ENCODE measurements around the gene CRB3. TPM values are rescaled to one million over a fixed set of nuclear protein-coding genes. Genes with fewer than 3 reads are reported as not detected.

Gene CRB3
- polyA plus RNA-seq, 3 donors, result not detected

DNA sequence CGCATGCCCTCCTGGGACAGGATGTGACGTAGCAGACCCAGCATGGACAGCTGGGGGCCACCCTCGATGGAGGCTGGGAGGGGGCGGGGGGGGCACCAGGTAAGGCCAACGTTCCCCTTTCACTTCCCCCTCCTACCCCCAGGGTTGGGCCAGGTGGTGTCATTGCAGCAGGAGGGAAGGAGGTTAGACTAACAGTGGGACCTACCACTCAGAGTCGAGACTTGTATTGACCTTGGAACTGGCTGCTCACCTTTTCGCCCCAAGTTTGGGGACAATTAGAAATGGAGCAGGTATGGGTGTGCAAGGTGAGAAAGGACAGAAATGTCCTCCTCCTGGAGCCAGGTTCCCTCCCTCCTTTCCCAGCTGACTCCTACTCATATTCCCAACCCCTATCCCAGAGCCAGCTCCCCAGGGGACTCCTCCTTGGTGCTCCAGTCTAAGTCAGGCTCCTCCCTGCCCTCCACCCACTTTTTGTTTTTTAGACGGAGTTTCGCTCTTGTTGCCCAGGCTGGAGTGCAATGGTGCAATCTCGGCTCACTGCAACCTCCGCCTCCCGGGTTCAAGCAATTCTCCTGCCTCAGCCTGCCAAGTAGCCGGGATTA is 21.9 kb upstream of the CRB3 start:
- Histone ChIP-seq H4K20me1 (ENCODE audit: insufficient read depth, low read length) (no peaks in the 10 kb centered on the region), H3K36me3 (replicated peaks in 1 of 2; ENCODE audit: control insufficient read depth in 1 of 2, insufficient read depth in 2 of 2, low read length in 2 of 2) (no peaks in the 10 kb centered on the region), H2AFZ (ENCODE audit: insufficient read depth, low read depth, low read length, poor library complexity, severe bottlenecking) (no peak overlapping the region), H3K4me3 (replicated peaks in 1 of 3; ENCODE audit: low read depth in 2 of 3, low read length in 3 of 3) (no peak overlapping the region), H3K79me2 (ENCODE audit: insufficient read depth, low read length) (no peaks in the 10 kb centered on the region), H3K27ac (ENCODE audit: low read depth in 1 of 2, low read length in 2 of 2) (no peak overlapping the region), H3K9ac (ENCODE audit: insufficient read depth, low read length, poor library complexity, severe bottlenecking) (no peak overlapping the region), H3K4me2 (replicated peaks; ENCODE audit: extremely low read depth, low read length, poor library complexity, severe bottlenecking) (no peak overlapping the region), H3K4me1 (ENCODE audit: control insufficient read depth in 1 of 2, insufficient read depth in 2 of 2, low read length in 2 of 2) (no peaks in the 10 kb centered on the region), H3K9me3 (replicated peaks in 1 of 2; ENCODE audit: control insufficient read depth in 1 of 2, insufficient read depth in 1 of 2, low read length in 2 of 2) (no peaks in the 10 kb centered on the region), H3K27me3 (ENCODE audit: control insufficient read depth in 2 of 2, insufficient read depth in 2 of 2, low read length in 2 of 2) (no peaks in the 10 kb centered on the region)
- 97% methylated on average over 5 of the region's 13 CpGs for WGBS (ENCODE audit: insufficient coverage)
- no peak for DNase-seq
- no peak overlapping the region for H3K4me3 Mint-ChIP-seq
- H3K9me3 Mint-ChIP-seq, result peaks cover 0 to 10% (median 3%) of the 10 kb centered on the region in 7 donors
- no peak overlapping the region for H3K27ac Mint-ChIP-seq
- H3K27me3 Mint-ChIP-seq (ENCODE audit: low read depth in 3 of 3), result peaks cover 2 to 6% (median 4%) of the 10 kb centered on the region in 3 donors
- intact Hi-C loops (cut with micrococcal nuclease), result no loop called here
- TF ChIP-seq, protein P1, sequence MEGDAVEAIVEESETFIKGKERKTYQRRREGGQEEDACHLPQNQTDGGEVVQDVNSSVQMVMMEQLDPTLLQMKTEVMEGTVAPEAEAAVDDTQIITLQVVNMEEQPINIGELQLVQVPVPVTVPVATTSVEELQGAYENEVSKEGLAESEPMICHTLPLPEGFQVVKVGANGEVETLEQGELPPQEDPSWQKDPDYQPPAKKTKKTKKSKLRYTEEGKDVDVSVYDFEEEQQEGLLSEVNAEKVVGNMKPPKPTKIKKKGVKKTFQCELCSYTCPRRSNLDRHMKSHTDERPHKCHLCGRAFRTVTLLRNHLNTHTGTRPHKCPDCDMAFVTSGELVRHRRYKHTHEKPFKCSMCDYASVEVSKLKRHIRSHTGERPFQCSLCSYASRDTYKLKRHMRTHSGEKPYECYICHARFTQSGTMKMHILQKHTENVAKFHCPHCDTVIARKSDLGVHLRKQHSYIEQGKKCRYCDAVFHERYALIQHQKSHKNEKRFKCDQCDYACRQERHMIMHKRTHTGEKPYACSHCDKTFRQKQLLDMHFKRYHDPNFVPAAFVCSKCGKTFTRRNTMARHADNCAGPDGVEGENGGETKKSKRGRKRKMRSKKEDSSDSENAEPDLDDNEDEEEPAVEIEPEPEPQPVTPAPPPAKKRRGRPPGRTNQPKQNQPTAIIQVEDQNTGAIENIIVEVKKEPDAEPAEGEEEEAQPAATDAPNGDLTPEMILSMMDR (IDR thresholded peaks at IDR 0.05), result no peak
- no peaks in the 10 kb centered on the region for H3K4me1 Mint-ChIP-seq
- no peaks in the 10 kb centered on the region for H3K36me3 Mint-ChIP-seq

DNA sequence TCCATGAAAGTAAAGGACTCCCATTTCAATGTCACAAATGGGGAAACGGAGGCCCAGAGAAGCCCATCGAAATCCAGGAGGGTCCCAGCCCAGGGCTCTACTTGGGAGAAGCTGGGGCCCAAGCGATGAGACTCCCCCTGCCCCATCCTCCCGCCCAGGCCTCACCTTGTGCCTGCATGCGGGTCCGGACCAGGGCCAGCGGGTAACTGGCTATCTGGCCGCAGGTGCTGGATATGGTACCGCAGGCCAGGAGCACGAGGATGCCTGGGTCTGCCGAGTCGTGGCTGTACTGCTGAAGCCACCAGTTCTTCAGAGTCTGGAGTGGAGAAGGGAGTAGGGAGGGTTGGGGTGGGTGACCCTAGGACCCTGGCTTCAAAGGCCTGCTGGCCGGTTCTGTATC is 20.1 kb upstream of the CRB3 start:
- Mint-ChIP-seq H3K27ac (no peak overlapping the region), H3K27me3 (ENCODE audit: low read depth in 3 of 3) (peaks cover 3 to 5% (median 4%) of the 10 kb centered on the region in 3 donors), H3K9me3 (peaks cover 0 to 10% (median 3%) of the 10 kb centered on the region in 7 donors), H3K4me3 (no peak overlapping the region), H3K4me1 (no peaks in the 10 kb centered on the region), H3K36me3 (no peaks in the 10 kb centered on the region)
- H3K79me2 ChIP-seq (ENCODE audit: insufficient read depth, low read length), result no peaks in the 10 kb centered on the region
- no peak overlapping the region for H3K4me2 ChIP-seq (replicated peaks; ENCODE audit: extremely low read depth, low read length, poor library complexity, severe bottlenecking)
- H3K27me3 ChIP-seq (ENCODE audit: control insufficient read depth in 2 of 2, insufficient read depth in 2 of 2, low read length in 2 of 2), result no peaks in the 10 kb centered on the region
- no peak overlapping the region for H3K27ac ChIP-seq (ENCODE audit: low read depth in 1 of 2, low read length in 2 of 2)
- WGBS (ENCODE audit: insufficient coverage), result 93% methylated on average over 12 of the region's 13 CpGs
- H3K9ac ChIP-seq (ENCODE audit: insufficient read depth, low read length, poor library complexity, severe bottlenecking), result no peak overlapping the region
- intact Hi-C loops (cut with micrococcal nuclease), result no loop called here
- no peaks in the 10 kb centered on the region for H3K9me3 ChIP-seq (replicated peaks in 1 of 2; ENCODE audit: control insufficient read depth in 1 of 2, insufficient read depth in 1 of 2, low read length in 2 of 2)
- no peak overlapping the region for H2AFZ ChIP-seq (ENCODE audit: insufficient read depth, low read depth, low read length, poor library complexity, severe bottlenecking)
- TF ChIP-seq, protein P1 (IDR thresholded peaks at IDR 0.05), result no peak
- no peak overlapping the region for H3K4me3 ChIP-seq (replicated peaks in 1 of 3; ENCODE audit: low read depth in 2 of 3, low read length in 3 of 3)
- H4K20me1 ChIP-seq (ENCODE audit: insufficient read depth, low read length), result no peaks in the 10 kb centered on the region
- H3K4me1 ChIP-seq (ENCODE audit: control insufficient read depth in 1 of 2, insufficient read depth in 2 of 2, low read length in 2 of 2), result no peaks in the 10 kb centered on the region
- H3K36me3 ChIP-seq (replicated peaks in 1 of 2; ENCODE audit: control insufficient read depth in 1 of 2, insufficient read depth in 2 of 2, low read length in 2 of 2), result no peaks in the 10 kb centered on the region
- DNase-seq, result no peak

Data from CD14-positive monocyte (primary cell).